HepG2 (cell line): ENCODE data around the gene CTDSP1. TPM values are rescaled to one million over a fixed set of nuclear protein-coding genes. Genes with fewer than 3 reads are reported as not detected.

Experiments used
- ATF7 ChIP-seq, 2 experiments: fragments of 450-650 bp in 1 of 2; sonication (generic) in 1 of 2; formaldehyde crosslinking in 1 of 2; IDR thresholded peaks; 2 replicates each; pipeline versions ENCODE4 v1.4.0 to v1.6.1; 2016 to 2020; ENCODE audit warnings: antibody characterized with exemption in 1 of 2, mild to moderate bottlenecking in 1 of 2, missing genetic modification reagents in 1 of 2
- DMAP1 ChIP-seq: IDR thresholded peaks from 2 replicates; pipeline ENCODE4 v1.6.1; 2016
- EED ChIP-seq: sonication (generic); formaldehyde crosslinking; IDR thresholded peaks from 2 replicates; pipeline ENCODE4 v1.5.0; 2020; ENCODE audit warnings: mild to moderate bottlenecking, missing genetic modification reagents
- HES4 ChIP-seq: sonication (generic); formaldehyde crosslinking; IDR thresholded peaks from 2 replicates; pipeline ENCODE4 v1.9.0; 2021; ENCODE audit warnings: mild to moderate bottlenecking, missing genetic modification reagents, borderline replicate concordance
- HNRNPL ChIP-seq: fragments of 200-400 bp; formaldehyde crosslinking; IDR thresholded peaks from 2 replicates; pipeline ENCODE4 v1.6.1; 2017; ENCODE audit warnings: mild to moderate bottlenecking, low read depth, low read length
- IKZF5 ChIP-seq: IDR thresholded peaks from 2 replicates; pipeline ENCODE4 v1.6.1; 2018; ENCODE audit warnings: missing genetic modification reagents, mild to moderate bottlenecking, missing compliant biosample characterization
- KAT7 ChIP-seq: IDR thresholded peaks from 2 replicates; pipeline ENCODE4 v1.6.1; 2018; ENCODE audit warnings: borderline replicate concordance, missing compliant biosample characterization
- KDM1A ChIP-seq: IDR thresholded peaks from 2 replicates; pipeline ENCODE4 v1.6.1; 2016; ENCODE audit warnings: missing compliant biosample characterization
- MEIS1 ChIP-seq: sonication (generic); formaldehyde crosslinking; IDR thresholded peaks from 2 replicates; pipeline ENCODE4 v1.9.0; 2021; ENCODE audit warnings: mild to moderate bottlenecking, missing genetic modification reagents, moderate library complexity, borderline replicate concordance
- NFKB2 ChIP-seq: sonication (generic); formaldehyde crosslinking; IDR thresholded peaks from 2 replicates; pipeline ENCODE4 v1.4.0; 2020; ENCODE audit warnings: missing genetic modification reagents, borderline replicate concordance
- PAX8 ChIP-seq: sonication (generic); formaldehyde crosslinking; IDR thresholded peaks from 2 replicates; pipeline ENCODE4 v1.8.0; 2022; ENCODE audit warnings: mild to moderate bottlenecking, missing genetic modification reagents, borderline replicate concordance
- PBX2 ChIP-seq: IDR thresholded peaks from 2 replicates; pipeline ENCODE4 v1.6.1; 2016; ENCODE audit warnings: control low read depth
- PHF5A ChIP-seq: IDR thresholded peaks from one replicate; pipeline ENCODE4 v1.6.1; 2018; ENCODE audit warnings: low read depth, missing genetic modification reagents; ENCODE audit not compliant: unreplicated experiment
- RAD51 ChIP-seq: fragments of 450-650 bp; IDR thresholded peaks from 2 replicates; pipeline ENCODE4 v1.6.1; 2016; ENCODE audit warnings: borderline replicate concordance
- RORA ChIP-seq: sonication (generic); formaldehyde crosslinking; IDR thresholded peaks from 2 replicates; pipeline ENCODE4 v1.5.0; 2020; ENCODE audit warnings: mild to moderate bottlenecking, missing genetic modification reagents, moderate library complexity
- SKI ChIP-seq: fragments of 450-650 bp; IDR thresholded peaks from one replicate; pipeline ENCODE4 v1.6.1; 2018; ENCODE audit warnings: mild to moderate bottlenecking; ENCODE audit not compliant: partially characterized antibody
- SOX6 ChIP-seq, 2 experiments: fragments of 450-650 bp in 1 of 2; sonication (generic) in 1 of 2; formaldehyde crosslinking in 1 of 2; IDR thresholded peaks; 2 replicates each; pipeline versions ENCODE4 v1.4.0 to v1.6.1; 2017 to 2020; ENCODE audit warnings: antibody characterized with exemption in 1 of 2, mild to moderate bottlenecking in 1 of 2, missing genetic modification reagents in 1 of 2
- SRY ChIP-seq: sonication (generic); formaldehyde crosslinking; IDR thresholded peaks from 2 replicates; pipeline ENCODE4 v1.8.0; 2022; ENCODE audit warnings: mild to moderate bottlenecking, missing genetic modification reagents
- YEATS4 ChIP-seq: sonication (generic); formaldehyde crosslinking; IDR thresholded peaks from 2 replicates; pipeline ENCODE4 v1.4.0; 2020; ENCODE audit warnings: missing genetic modification reagents, borderline replicate concordance
- ZBTB20 ChIP-seq: sonication (generic); formaldehyde crosslinking; IDR thresholded peaks from 2 replicates; pipeline ENCODE4 v1.8.1; 2023; ENCODE audit warnings: missing genetic modification reagents, low read depth, mild to moderate bottlenecking, borderline replicate concordance
- ZBTB44 ChIP-seq: sonication (generic); formaldehyde crosslinking; IDR thresholded peaks from 2 replicates; pipeline ENCODE4 v1.4.0; 2020; ENCODE audit warnings: missing genetic modification reagents
- ZNF326 ChIP-seq: sonication (generic); formaldehyde crosslinking; IDR thresholded peaks from 2 replicates; pipeline ENCODE4 v1.4.0; 2020; ENCODE audit warnings: missing genetic modification reagents, borderline replicate concordance
- ZNF510 ChIP-seq: sonication (generic); formaldehyde crosslinking; IDR thresholded peaks from 2 replicates; pipeline ENCODE4 v1.4.0; 2020; ENCODE audit warnings: low read depth, mild to moderate bottlenecking, missing genetic modification reagents
- ZNF703 ChIP-seq: sonication (generic); formaldehyde crosslinking; IDR thresholded peaks from 2 replicates; pipeline ENCODE4 v1.5.1; 2020; ENCODE audit warnings: missing genetic modification reagents, mild to moderate bottlenecking, moderate library complexity, borderline replicate concordance
- ZNF788 ChIP-seq: sonication (generic); formaldehyde crosslinking; IDR thresholded peaks from 2 replicates; pipeline ENCODE4 v1.5.0; 2020; ENCODE audit warnings: mild to moderate bottlenecking, missing genetic modification reagents, borderline replicate concordance
- polyA plus RNA-seq, 8 experiments: library from polyadenylated mRNA; depleted of rRNA in 3 of 8; stranded (reverse) in 7 of 8; unstranded in 1 of 8; fragments of >200 nt; fragmentation: Illumina TruSeq in 4 of 8; extraction: Trizol in 4 of 8; gene quantifications; 2 replicates each; pipeline versions ENCODE4 v1.2.1 to v1.2.3, GENCODE V29; 2011 to 2016; ENCODE audit warnings: low read depth in 4 of 8, missing spikeins in 1 of 8, mixed read lengths in 1 of 8; ENCODE audit not compliant: insufficient read depth in 1 of 8
- total RNA-seq, 5 experiments: library from RNA; depleted of rRNA; stranded (reverse); fragments of >200 nt; fragmentation: Illumina TruSeq; extraction: Trizol; gene quantifications; 2 replicates each; pipeline ENCODE4 v1.2.3, GENCODE V29; 2016; ENCODE audit warnings: low read depth in 1 of 5

Gene CTDSP1
- total and polyA plus RNA-seq, 2 of the 13 experiments (the other 11 are each of a cell fraction or from before 2014, with no cell fraction given), result 91.0 to 268 TPM

- TF ChIP-seq HES4, result 0 out of 2 replicates have a peak, but pooled peaks have one; percentile 34
- TF ChIP-seq SRY (CRISPR knock-in tag), result peak; percentile 86; the same call in 1 of the 2 replicates
- TF ChIP-seq YEATS4, result peak; percentile 89
- peak; percentile 72; the same call in 1 of the 2 replicates for TF ChIP-seq ZNF703 (CRISPR knock-in tag)
- TF ChIP-seq NFKB2, result peak; percentile 32; the same call in 1 of the 2 replicates
- 0 out of 2 replicates have a peak, but pooled peaks have one; percentile 14 for TF ChIP-seq ZBTB44 (CRISPR knock-in tag)
- TF ChIP-seq SOX6 (IDR thresholded peaks at IDR 0.05), result no peak
- peak; percentile 87 for TF ChIP-seq SOX6 (CRISPR knock-in tag; IDR thresholded peaks at IDR 0.05)
- TF ChIP-seq ZBTB20, result peak; percentile 48; the same call in 1 of the 2 replicates
- peak; percentile 87; the same call in 1 of the 2 replicates for TF ChIP-seq IKZF5 (CRISPR knock-in tag)
- peak; percentile 98; the same call in 1 of the 2 replicates for TF ChIP-seq MEIS1 (CRISPR knock-in tag)
- no peak for TF ChIP-seq EED (CRISPR knock-in tag)
- peak; percentile 92; the same call in 1 of the 2 replicates for TF ChIP-seq PAX8 (CRISPR knock-in tag)
- peak; percentile 58 for TF ChIP-seq DMAP1 (CRISPR knock-in tag)
- no peak for TF ChIP-seq RAD51
- TF ChIP-seq SKI, result peak; percentile 76
- TF ChIP-seq ATF7 (IDR thresholded peaks at IDR 0.05), result no peak
- TF ChIP-seq ATF7 (CRISPR knock-in tag; IDR thresholded peaks at IDR 0.05), result peak; percentile 61; the same call in 1 of the 2 replicates
- peak; percentile 79 for TF ChIP-seq PBX2 (CRISPR knock-in tag)
- no peak for TF ChIP-seq ZNF326 (CRISPR knock-in tag)
- peak; percentile 68; the same call in 1 of the 2 replicates for TF ChIP-seq KAT7 (CRISPR knock-in tag)
- TF ChIP-seq RORA (CRISPR knock-in tag), result no peak
- TF ChIP-seq KDM1A (CRISPR knock-in tag), result peak; percentile 61; the same call in 1 of the 2 replicates
- peak; percentile 84; the same call in 1 of the 2 replicates for TF ChIP-seq ZNF510 (CRISPR knock-in tag)
- peak; percentile 82; the same call in 1 of the 2 replicates for TF ChIP-seq HNRNPL
- peak; percentile 60 for TF ChIP-seq PHF5A
- peak; percentile 96; the same call in 1 of the 2 replicates for TF ChIP-seq ZNF788 (CRISPR knock-in tag)
Measured at GRCh38 chr2:218400930-218401881, 1.5 kb downstream of the CTDSP1 start (continued).
